Spleen (tissue), 11 donors: Measurements from ENCODE around the gene RCOR3. TPM values are rescaled to one million over a fixed set of nuclear protein-coding genes. Genes with fewer than 3 reads are reported as not detected.
"Not testable (repeated sequence)": the region's sequence is repeated elsewhere in the genome, so short reads cannot be mapped to it uniquely, and the experiment has no call there.

ENCODE experiments used
- DNase-seq: peaks from one replicate; pipeline ENCODE4 v3.0.0-alpha.2; 2020
- H3K27ac ChIP-seq, 8 donors: fragments of 200-600 bp; sonication (generic) in 7 of 8; 1 replicate in 4 of 8; 2 replicates in 4 of 8; pipeline versions ENCODE4 v1.5.0 to v1.8.0; 2016 to 2021; ENCODE audit warnings: inconsistent platforms in 4 of 8, mild to moderate bottlenecking in 4 of 8, moderate library complexity in 1 of 8
- H3K27me3 ChIP-seq, 7 donors: fragments of 200-600 bp; sonication (generic) in 6 of 7; replicated peaks in 1 of 7; 1 replicate in 4 of 7; 2 replicates in 3 of 7; pipeline versions ENCODE4 v1.5.0 to v1.8.0; 2016 to 2021; ENCODE audit warnings: inconsistent platforms in 3 of 7, mild to moderate bottlenecking in 1 of 7
- H3K36me3 ChIP-seq, 6 donors: fragments of 200-600 bp; sonication (generic) in 5 of 6; 1 replicate in 4 of 6; 2 replicates in 2 of 6; pipeline versions ENCODE4 v1.5.0 to v1.8.0; 2016 to 2021; ENCODE audit warnings: inconsistent platforms in 2 of 6
- H3K4me1 ChIP-seq, 6 donors: fragments of 200-600 bp; sonication (generic) in 5 of 6; 1 replicate in 3 of 6; 2 replicates in 3 of 6; pipeline versions ENCODE4 v1.5.0 to v1.8.0; 2016 to 2021; ENCODE audit warnings: inconsistent platforms in 3 of 6
- H3K4me3 ChIP-seq, 8 donors: fragments of 200-600 bp; sonication (generic) in 7 of 8; 1 replicate in 4 of 8; 2 replicates in 4 of 8; pipeline versions ENCODE4 v1.5.0 to v1.8.0; 2016 to 2021; ENCODE audit warnings: inconsistent platforms in 4 of 8, mild to moderate bottlenecking in 4 of 8, moderate library complexity in 2 of 8
- H3K9me3 ChIP-seq, 8 donors: fragments of 200-600 bp; sonication (generic) in 7 of 8; 1 replicate in 4 of 8; 2 replicates in 4 of 8; pipeline versions ENCODE4 v1.5.0 to v1.8.0; 2016 to 2021; ENCODE audit warnings: inconsistent platforms in 4 of 8
- CTCF ChIP-seq, 11 experiments: fragments of 200-600 bp in 7 of 11; fragments of 450-650 bp in 4 of 11; sonication (generic) in 4 of 11; IDR thresholded peaks in 8 of 11; conservative IDR thresholded peaks in 3 of 11; 1 replicate in 7 of 11; 2 replicates in 4 of 11; pipeline versions ENCODE4 v1.4.0 to v1.8.0; 2016 to 2021; ENCODE audit warnings: antibody characterized with exemption in 11 of 11, inconsistent platforms in 4 of 11, mild to moderate bottlenecking in 1 of 11
- POLR2A ChIP-seq, 3 donors: fragments of 450-650 bp; IDR thresholded peaks; one replicate each; pipeline ENCODE4 v1.5.1; 2017; ENCODE audit warnings: antibody characterized with exemption in 3 of 3, mild to moderate bottlenecking in 1 of 3
- POLR2AphosphoS5 ChIP-seq, 3 donors: sonication (generic); formaldehyde crosslinking; IDR thresholded peaks; one replicate each; pipeline ENCODE4 v1.5.1; 2017; ENCODE audit warnings: antibody characterized with exemption in 3 of 3
- WGBS, 5 donors: extraction: QIAGEN DNeasy Blood & Tissue Kit in 3 of 5; methylation state at CpG; one replicate each; pipeline versions ENCODE4 v1.1.5 to v1.1.7; 2013 to 2018; 5-methylcytosine and 5-hydroxymethylcytosine counted together
- intact Hi-C: fragments of 100-400 bp; cut with DNase I; formaldehyde crosslinking; loops from one replicate; pipeline ENCODE4 v1.15.0; 2023; ENCODE audit warnings: low total_unique reads
- polyA plus RNA-seq, 3 donors: library from polyadenylated mRNA; stranded (reverse); fragments of 200-250 nt; gene quantifications; one replicate each; pipeline ENCODE4 v1.2.1, GENCODE V29; 2013
- total RNA-seq, 7 donors: library from RNA; depleted of rRNA in 3 of 7; stranded (reverse); fragments of >200 nt in 3 of 7; fragmentation: NEBNext Ultra II Directional in 4 of 7; extraction: Animal tissue kit (Norgen Biotek cat#: 25700) in 4 of 7; gene quantifications; one replicate each; pipeline versions ENCODE4 v1.1.0 to v1.2.1, GENCODE V29; 2016 to 2021
- donor health status: healthy with polysubstance abuse.
- donor health status: DM: no; HTN: no; CAD: no; lungs with moderate emphysema.
- donor health status: DM: no; HTN: no; CAD: no.
- donor health status: Bipolar disorder and iron deficiency.
- donor health status: healthy.
- donor health status: DM: no; HTN: no; CAD: no.
- donor health status: DM: yes; HTN: yes; CAD: no.

RCOR3 gene
- total and polyA plus RNA-seq, 10 donors = 20.9 to 94.3 (median 66.3) TPM

GRCh38 chr1:211345719-211346118 is 86.6 kb downstream of the RCOR3 start:
- 87 to 100% (median 100%) methylated on average over 1 to 2 of the region's 2 CpGs for WGBS, 5 donors
- H3K4me1 ChIP-seq = peaks cover 19 to 96% (median 63%) of the 10 kb centered on the region in 6 donors
- DNase-seq = no peak
- H3K4me3 ChIP-seq = no peak overlapping the region
- intact Hi-C loops = no loop called here
- peak overlapping the region in 1 of 8 donors; percentile 22 for H3K27ac ChIP-seq
- no peak for TF ChIP-seq CTCF (IDR thresholded peaks at IDR 0.05 in 8 of 11, conservative IDR thresholded peaks at IDR 0.05 in 3 of 11)
- TF ChIP-seq POLR2A (IDR thresholded peaks at IDR 0.05) = no peak
- TF ChIP-seq POLR2AphosphoS5 (IDR thresholded peaks at IDR 0.05) = no peak
- peaks cover 0 to 22% (median 0%) of the 10 kb centered on the region in 6 donors for H3K36me3 ChIP-seq
- no peaks in the 10 kb centered on the region for H3K27me3 ChIP-seq
- H3K9me3 ChIP-seq = no peaks in the 10 kb centered on the region

GRCh38 chr1:211347077-211347844 is 88.1 kb downstream of the RCOR3 start:
- Histone ChIP-seq H3K36me3 (peaks cover 0 to 22% (median 0%) of the 10 kb centered on the region in 6 donors), H3K27ac (no peak overlapping the region), H3K4me3 (no peak overlapping the region), H3K4me1 (peaks cover 10 to 93% (median 56%) of the 10 kb centered on the region in 6 donors), H3K27me3 (no peaks in the 10 kb centered on the region), H3K9me3 (no peaks in the 10 kb centered on the region)
- intact Hi-C loops = no loop called here
- WGBS, 5 donors = 76 to 86% (median 82%) methylated on average over 4 of the region's 4 CpGs
- no peak for DNase-seq
- no peak for TF ChIP-seq CTCF (IDR thresholded peaks at IDR 0.05 in 8 of 11, conservative IDR thresholded peaks at IDR 0.05 in 3 of 11)
- TF ChIP-seq POLR2A (IDR thresholded peaks at IDR 0.05) = no peak
- TF ChIP-seq POLR2AphosphoS5 (IDR thresholded peaks at IDR 0.05) = no peak

- Histone ChIP-seq H3K27me3 (no peaks in the 10 kb centered on the region), H3K27ac (no peak overlapping the region), H3K4me1 (peaks cover 12 to 93% (median 58%) of the 10 kb centered on the region in 6 donors), H3K9me3 (no peaks in the 10 kb centered on the region), H3K36me3 (peaks cover 0 to 26% (median 0%) of the 10 kb centered on the region in 6 donors), H3K4me3 (no peak overlapping the region)
- no peak for TF ChIP-seq POLR2AphosphoS5 (IDR thresholded peaks at IDR 0.05)
- no peak for TF ChIP-seq POLR2A (IDR thresholded peaks at IDR 0.05)
- no peak for TF ChIP-seq CTCF (IDR thresholded peaks at IDR 0.05 in 8 of 11, conservative IDR thresholded peaks at IDR 0.05 in 3 of 11)
- no peak for DNase-seq
- intact Hi-C loops = no loop called here
Observed at GRCh38 chr1:211348547-211348946, 89.4 kb downstream of the RCOR3 start.

GRCh38 chr1:211349741-211350140 is 90.6 kb downstream of the RCOR3 start:
- no peak overlapping the region for H3K4me3 ChIP-seq
- no peaks in the 10 kb centered on the region for H3K27me3 ChIP-seq
- no peaks in the 10 kb centered on the region for H3K9me3 ChIP-seq
- TF ChIP-seq CTCF (IDR thresholded peaks at IDR 0.05 in 8 of 11, conservative IDR thresholded peaks at IDR 0.05 in 3 of 11) (no peak), POLR2A (IDR thresholded peaks at IDR 0.05) (no peak), POLR2AphosphoS5 (IDR thresholded peaks at IDR 0.05) (no peak)
- 92 to 98% (median 96%) methylated on average over 2 of the region's 2 CpGs for WGBS, 5 donors
- no peak for DNase-seq
- H3K4me1 ChIP-seq = peaks cover 10 to 93% (median 57%) of the 10 kb centered on the region in 6 donors
- intact Hi-C loops = no loop called here
- peaks cover 0 to 30% (median 0%) of the 10 kb centered on the region in 6 donors for H3K36me3 ChIP-seq
- no peak overlapping the region for H3K27ac ChIP-seq

GRCh38 chr1:211352055-211352454 is 92.9 kb downstream of the RCOR3 start:
- 92 to 98% (median 96%) methylated on average over 3 of the region's 3 CpGs for WGBS, 5 donors
- H3K4me1 ChIP-seq = peaks cover 10 to 87% (median 40%) of the 10 kb centered on the region in 6 donors
- intact Hi-C loops, H3K27me3 ChIP-seq, H3K4me3 ChIP-seq, DNase-seq, H3K9me3 ChIP-seq: not testable (repeated sequence)
- H3K27ac ChIP-seq = peak overlapping the region in 5 of 8 donors; percentile 54 to 80 (median 64)
- H3K36me3 ChIP-seq = peaks cover 0 to 42% (median 10%) of the 10 kb centered on the region in 6 donors
